Fibroblast of lung (primary cell): ENCODE data around the gene SCUBE1.

Source experiments
- CTCF ChIP-seq, 2 donors: IDR thresholded peaks in 1 of 2; conservative IDR thresholded peaks in 1 of 2; 1 replicate in 1 of 2; 2 replicates in 1 of 2; pipeline ENCODE4 v1.5.1; 2011 to 2012; ENCODE audit warnings: low read length in 2 of 2, control low read depth in 1 of 2, inconsistent platforms in 1 of 2, low read depth in 1 of 2, mild to moderate bottlenecking in 1 of 2
- EZH2 ChIP-seq: IDR thresholded peaks from 2 replicates; pipeline ENCODE4 v1.5.1; 2012; ENCODE audit warnings: low read length, control low read depth, mild to moderate bottlenecking; ENCODE audit errors: missing control alignments

GRCh38 chr22:43327157-43327438 lies 16.1 kb downstream of the SCUBE1 start:
- TF ChIP-seq CTCF (conservative IDR thresholded peaks at IDR 0.05 in 1 of 2, IDR thresholded peaks at IDR 0.05 in 1 of 2; ENCODE audit: low read depth in 1 of 2, low read length in 2 of 2) (no peak), EZH2 (no peak)
